Measurements from ENCODE around the gene ZBTB17. TPM values are rescaled to one million over a fixed set of nuclear protein-coding genes. Genes with fewer than 3 reads are reported as not detected.
"Not testable (repeated sequence)": the region's sequence is repeated elsewhere in the genome, so short reads cannot be mapped to it uniquely, and the experiment has no call there.

ZBTB17 gene
- 10 to 100 TPM; 18.8 to 45.7 (median 29.8) TPM for total RNA-seq
- polyA plus RNA-seq: 10 to 100 TPM in 1 of 2 donors, 1 to 10 TPM in 1; 3.7 to 33.1 TPM
- long read RNA-seq, donor 1, transcript ZBTB17-202 (16 exons, 2,745 nt): major isoform, 56 of 116 reads
- long read RNA-seq, donor 1, partial matches to known transcripts: 25 of 116 reads
- long read RNA-seq, donor 1, other reads (novel, unspliced or antisense): 30 of 116 reads
- long read RNA-seq, donor 2, transcript ZBTB17-202 (16 exons, 2,745 nt): major isoform, 5 of 5 reads
- long read RNA-seq, donor 2, partial matches to known transcripts: 0 of 5 reads
- long read RNA-seq, donor 2, other reads (novel, unspliced or antisense): 0 of 5 reads
- long read RNA-seq, donor 3, transcript ZBTB17-202 (16 exons, 2,745 nt): major isoform, 19 of 63 reads
- long read RNA-seq, donor 3, partial matches to known transcripts: 20 of 63 reads
- long read RNA-seq, donor 3, other reads (novel, unspliced or antisense): 22 of 63 reads

DNA sequence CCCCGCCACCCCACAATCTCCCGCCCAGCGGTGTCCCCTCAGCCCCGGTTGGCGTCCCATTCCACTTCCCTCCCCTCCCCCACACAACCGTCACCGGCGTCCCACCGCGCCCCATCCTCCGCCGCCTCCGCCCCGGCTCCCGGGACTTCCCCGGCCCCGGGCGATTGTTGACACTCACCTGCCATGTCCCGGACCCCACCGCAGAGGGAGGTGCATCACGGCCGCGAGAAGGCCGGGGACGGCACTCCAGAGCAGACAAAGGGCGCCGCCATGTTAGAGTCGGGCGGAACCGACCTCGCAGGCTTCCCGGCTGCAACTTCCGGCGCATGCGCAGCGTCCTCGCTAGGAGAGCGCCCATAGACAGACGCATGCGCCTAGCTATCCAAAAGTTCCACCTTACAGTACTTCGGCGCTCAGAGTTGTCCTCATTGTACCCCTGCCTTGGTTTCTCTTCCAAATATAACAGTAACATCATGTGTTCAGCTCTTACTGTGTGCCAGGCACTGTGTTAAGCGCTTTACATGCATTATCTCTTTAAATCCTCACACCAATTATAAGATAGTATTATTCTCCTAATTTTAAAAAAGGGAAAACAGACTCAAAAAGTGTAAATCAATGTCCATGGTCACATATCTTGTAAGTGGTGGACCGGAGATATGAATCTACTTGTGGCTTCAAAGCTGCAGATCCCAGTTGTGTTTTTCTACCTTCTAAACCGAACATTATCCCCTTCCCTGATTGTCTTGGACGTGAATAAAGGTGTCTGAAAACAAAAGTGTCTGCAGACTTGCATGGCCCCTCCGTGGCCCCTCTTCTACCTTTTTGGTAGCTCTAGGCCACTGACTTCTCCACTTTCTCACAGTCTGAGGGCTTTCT is at the start of gene ZBTB17:
Gene ZBTB17, minus strand, starts transcription at position 297 of the 876 bp plus-strand sequence. CDS start 27,606 bp downstream, outside the sequence.
- WGBS, 3 donors: 7 to 16% (median 8%) methylated on average over 24 to 47 of the region's 47 CpGs
- Histone ChIP-seq H3K4me1 (ENCODE audit: insufficient read depth) (peaks cover 5% of the 10 kb centered on the region), H3K27ac (peak within 1 kb of the TSS in 1 of 2 donors; percentile 80), H3K9me3 (no peaks in the 10 kb centered on the region), H3K4me3 (peak within 1 kb of the TSS; percentile 91), H3K36me3 (no peaks in the 10 kb centered on the region), H3K27me3 (no peaks in the 10 kb centered on the region)
- intact Hi-C loops (cut with DNase I): no loop called here
- TF ChIP-seq POLR2A (IDR thresholded peaks at IDR 0.05) (peak; percentile 70), CTCF (IDR thresholded peaks at IDR 0.05) (no peak)
- peak; percentile 93 to 97 (median 94) for DNase-seq

GRCh38 chr1:16023050-16023653 is 47.3 kb upstream of the ZBTB17 start:
- H3K27ac ChIP-seq: peak overlapping the region in 1 of 2 donors; percentile 10
- 77 to 83% (median 83%) methylated on average over 6 to 7 of the region's 7 CpGs for WGBS, 3 donors

DNA sequence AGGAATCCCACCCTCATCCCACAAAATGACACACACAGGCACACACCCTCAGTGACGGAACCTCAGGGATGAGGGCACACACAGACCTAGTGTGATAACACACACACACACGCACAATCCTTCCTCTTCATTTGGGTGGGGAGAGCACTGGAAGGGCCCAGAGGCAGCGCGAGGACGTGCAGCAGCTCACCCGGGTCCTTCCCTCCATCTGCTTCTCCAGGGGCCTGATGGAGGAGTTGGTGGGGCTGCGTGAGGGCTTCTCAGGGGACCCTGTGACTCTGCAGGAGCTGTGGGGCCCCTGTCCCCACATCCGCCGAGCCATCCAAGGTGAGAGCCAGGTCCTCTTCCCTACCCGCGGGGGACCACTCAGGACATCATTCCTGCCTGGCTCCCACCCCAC is 46.5 kb upstream of the ZBTB17 start:
- TF ChIP-seq CTCF (IDR thresholded peaks at IDR 0.05) (no peak), EP300 (IDR thresholded peaks at IDR 0.05) (no peak), POLR2A (IDR thresholded peaks at IDR 0.05) (no peak)
- Histone ChIP-seq H3K4me1 (ENCODE audit: insufficient read depth) (peaks cover 21% of the 10 kb centered on the region), H3K36me3 (no peaks in the 10 kb centered on the region), H3K4me3 (no peak overlapping the region), H3K27me3 (no peaks in the 10 kb centered on the region), H3K27ac (peak overlapping the region in 1 of 2 donors; percentile 63), H3K9me3 (no peaks in the 10 kb centered on the region)
- WGBS, 3 donors: 80 to 86% (median 86%) methylated on average over 11 of the region's 11 CpGs
- DNase-seq: peak in 1 of 5 donors; percentile 24
- intact Hi-C loops (cut with DNase I): no loop called here

More at GRCh38 chr1:16023050-16023653, 47.3 kb upstream of the ZBTB17 start:
- no peak overlapping the region for H3K4me3 ChIP-seq
- H3K27me3 ChIP-seq: no peaks in the 10 kb centered on the region
- intact Hi-C loops (cut with DNase I): no loop called here
- no peaks in the 10 kb centered on the region for H3K36me3 ChIP-seq
- peaks cover 18% of the 10 kb centered on the region for H3K4me1 ChIP-seq (ENCODE audit: insufficient read depth)
- DNase-seq: peak in 1 of 5 donors; percentile 25
- H3K9me3 ChIP-seq: no peaks in the 10 kb centered on the region
- no peak for TF ChIP-seq EP300 (IDR thresholded peaks at IDR 0.05)
- TF ChIP-seq CTCF (IDR thresholded peaks at IDR 0.05): no peak
- TF ChIP-seq POLR2A (IDR thresholded peaks at IDR 0.05): no peak

DNA sequence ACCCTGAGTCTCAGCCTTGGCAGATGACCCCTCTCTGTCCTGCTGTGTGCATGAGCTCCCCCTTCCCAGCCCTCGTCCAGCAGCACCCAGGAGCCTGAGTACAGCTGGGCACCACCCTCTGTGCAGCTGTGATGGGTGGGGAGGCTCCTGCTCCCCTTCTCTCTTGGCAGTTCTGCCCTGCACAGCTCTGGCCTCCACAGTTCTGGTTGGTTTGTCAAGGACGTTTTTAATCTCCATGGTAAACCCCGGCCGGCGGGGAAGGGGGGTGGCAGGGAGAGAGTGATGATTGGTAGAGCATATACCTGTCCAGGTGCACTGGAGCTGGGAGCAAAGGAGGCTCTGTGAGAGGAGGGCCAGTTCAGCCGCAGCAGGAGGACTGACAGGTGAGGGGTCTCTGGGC is 45.8 kb upstream of the ZBTB17 start, which contains the start of gene CLCNKA:
Gene CLCNKA, plus strand, starts transcription at position 356 of the 400 bp plus-strand sequence. CDS start 584 bp downstream, outside the sequence.
- peaks cover 22% of the 10 kb centered on the region for H3K4me1 ChIP-seq (ENCODE audit: insufficient read depth)
- H3K27me3 ChIP-seq: no peaks in the 10 kb centered on the region
- H3K4me3 ChIP-seq: no peak within 1 kb of the TSS
- peak in 3 of 5 donors; percentile 37 to 55 (median 50) for DNase-seq
- peak within 1 kb of the TSS in 1 of 2 donors; percentile 63 for H3K27ac ChIP-seq
- H3K36me3 ChIP-seq: no peaks in the 10 kb centered on the region
- intact Hi-C loops (cut with DNase I): no loop called here
- 21 to 30% (median 24%) methylated on average over 6 of the region's 6 CpGs for WGBS, 3 donors
- H3K9me3 ChIP-seq: no peaks in the 10 kb centered on the region
- TF ChIP-seq CTCF (IDR thresholded peaks at IDR 0.05) (no peak), EP300 (IDR thresholded peaks at IDR 0.05) (no peak), POLR2A (IDR thresholded peaks at IDR 0.05) (no peak)

DNA sequence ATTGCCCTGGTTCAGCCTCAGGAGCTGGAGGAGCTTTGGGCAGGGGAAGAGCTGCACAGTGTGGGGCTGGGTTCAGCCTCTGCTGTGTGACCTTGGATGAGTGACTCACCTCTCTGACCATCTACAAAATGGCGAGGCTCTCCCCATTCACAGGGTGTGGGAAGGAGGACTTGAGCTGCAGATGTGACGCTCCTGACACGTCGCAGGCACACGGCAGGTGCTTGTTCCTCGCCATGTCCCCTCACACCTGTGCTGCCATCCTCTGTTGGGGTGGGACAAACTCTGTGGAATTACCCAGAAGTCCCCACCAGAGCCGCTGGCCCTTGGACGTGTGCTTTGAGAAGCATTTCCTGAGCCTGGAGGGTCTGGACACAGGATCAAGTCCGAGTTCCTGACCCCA is 45.0 kb upstream of the ZBTB17 start:
- H3K36me3 ChIP-seq; H3K4me3 ChIP-seq; H3K9me3 ChIP-seq; H3K27me3 ChIP-seq; intact Hi-C loops (cut with DNase I): not testable (repeated sequence)
- Histone ChIP-seq H3K4me1 (ENCODE audit: insufficient read depth) (peaks cover 22% of the 10 kb centered on the region), H3K27ac (peak overlapping the region in 1 of 2 donors; percentile 98)
- DNase-seq: peak in 1 of 5 donors; percentile 32
- 74 to 89% (median 85%) methylated on average over 8 to 9 of the region's 9 CpGs for WGBS, 3 donors
